ENCODE measurements around the gene LIG3. TPM values are rescaled to one million over a fixed set of nuclear protein-coding genes. Genes with fewer than 3 reads are reported as not detected.

The LIG3 gene
- 28.3 and 34.0 TPM in 2 replicates for total RNA-seq

GRCh38 chr17:34980353-34980680 lies at the start of gene LIG3:
Gene LIG3 (plus strand): TSS chr17:34980512. CDS start chr17:34983006, 2,494 bp downstream.

GRCh38 chr17:34961093-34961911 lies 19.0 kb upstream of the LIG3 start, which contains the start of the genes CCT6B and ZNF830:
Gene CCT6B (minus strand): TSS chr17:34961460. CDS start chr17:34961393, 67 bp downstream.
Gene ZNF830 (plus strand): TSS chr17:34961540. CDS start chr17:34961567, 27 bp downstream.

Other genes starting within 250 kb of the LIG3 start
- 1.8 and 3.0 TPM in 2 replicates for gene CCT6B, start 19.1 kb upstream of the LIG3 start, total RNA-seq
- gene ZNF830, start 19.0 kb upstream of the LIG3 start, total RNA-seq, result 11.8 and 16.2 TPM in 2 replicates
- 5.9 and 6.1 TPM in 2 replicates for gene RFFL, start 83.2 kb downstream of the LIG3 start, total RNA-seq
- gene RAD51D, start 139.3 kb downstream of the LIG3 start, total RNA-seq, result 6.4 and 8.2 TPM in 2 replicates
- not detected in 2 replicates for gene FNDC8, start 141.1 kb downstream of the LIG3 start, total RNA-seq
- gene NLE1, start 161.8 kb downstream of the LIG3 start, total RNA-seq, result 14.6 and 15.9 TPM in 2 replicates
- not detected in 2 replicates for gene UNC45B, start 167.3 kb downstream of the LIG3 start, total RNA-seq
- not detected in 2 replicates for gene SLC35G3, start 213.9 kb downstream of the LIG3 start, total RNA-seq